Measurements from ENCODE around the gene SPTBN1.

SPTBN1 gene

DNA sequence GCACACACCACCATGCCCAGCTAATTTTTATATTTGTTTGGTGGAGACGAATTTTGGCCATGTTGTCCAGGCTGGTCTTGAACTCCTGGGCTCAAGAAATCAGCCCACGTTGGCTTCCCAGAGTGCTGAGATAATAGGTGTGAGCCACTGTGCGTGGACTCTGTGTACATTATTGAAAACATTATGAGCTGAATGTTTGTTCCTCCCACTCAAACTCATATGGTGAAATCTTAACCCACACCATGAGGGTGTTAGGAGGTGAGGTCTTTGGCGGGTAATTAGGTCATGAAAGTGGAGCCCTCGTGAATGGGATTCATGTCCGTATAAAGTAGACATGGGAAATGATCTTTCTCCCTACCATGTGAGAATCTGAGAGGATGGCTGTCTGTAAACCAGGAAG is 83.6 kb downstream of the SPTBN1 start:
- H3K9me3 ChIP-seq (ENCODE audit: severe bottlenecking) = no peaks in the 10 kb centered on the region
- no peaks in the 10 kb centered on the region for H3K36me3 ChIP-seq (ENCODE audit: low read depth)
- no peaks in the 10 kb centered on the region for H3K4me1 ChIP-seq (ENCODE audit: insufficient read depth, poor library complexity, severe bottlenecking)
- no peaks in the 10 kb centered on the region for H3K27me3 ChIP-seq (ENCODE audit: insufficient read depth, poor library complexity, severe bottlenecking)
- ATAC-seq (ENCODE audit: low read depth) (no peak), DNase-seq (ENCODE audit: low spot score) (no peak)
- no peak overlapping the region for H3K4me3 ChIP-seq (ENCODE audit: severe bottlenecking)
- TF ChIP-seq, protein P1, sequence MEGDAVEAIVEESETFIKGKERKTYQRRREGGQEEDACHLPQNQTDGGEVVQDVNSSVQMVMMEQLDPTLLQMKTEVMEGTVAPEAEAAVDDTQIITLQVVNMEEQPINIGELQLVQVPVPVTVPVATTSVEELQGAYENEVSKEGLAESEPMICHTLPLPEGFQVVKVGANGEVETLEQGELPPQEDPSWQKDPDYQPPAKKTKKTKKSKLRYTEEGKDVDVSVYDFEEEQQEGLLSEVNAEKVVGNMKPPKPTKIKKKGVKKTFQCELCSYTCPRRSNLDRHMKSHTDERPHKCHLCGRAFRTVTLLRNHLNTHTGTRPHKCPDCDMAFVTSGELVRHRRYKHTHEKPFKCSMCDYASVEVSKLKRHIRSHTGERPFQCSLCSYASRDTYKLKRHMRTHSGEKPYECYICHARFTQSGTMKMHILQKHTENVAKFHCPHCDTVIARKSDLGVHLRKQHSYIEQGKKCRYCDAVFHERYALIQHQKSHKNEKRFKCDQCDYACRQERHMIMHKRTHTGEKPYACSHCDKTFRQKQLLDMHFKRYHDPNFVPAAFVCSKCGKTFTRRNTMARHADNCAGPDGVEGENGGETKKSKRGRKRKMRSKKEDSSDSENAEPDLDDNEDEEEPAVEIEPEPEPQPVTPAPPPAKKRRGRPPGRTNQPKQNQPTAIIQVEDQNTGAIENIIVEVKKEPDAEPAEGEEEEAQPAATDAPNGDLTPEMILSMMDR (IDR thresholded peaks at IDR 0.05; ENCODE audit: poor library complexity, severe bottlenecking) = no peak
- no peak overlapping the region for H3K27ac ChIP-seq (ENCODE audit: poor library complexity, severe bottlenecking)

DNA sequence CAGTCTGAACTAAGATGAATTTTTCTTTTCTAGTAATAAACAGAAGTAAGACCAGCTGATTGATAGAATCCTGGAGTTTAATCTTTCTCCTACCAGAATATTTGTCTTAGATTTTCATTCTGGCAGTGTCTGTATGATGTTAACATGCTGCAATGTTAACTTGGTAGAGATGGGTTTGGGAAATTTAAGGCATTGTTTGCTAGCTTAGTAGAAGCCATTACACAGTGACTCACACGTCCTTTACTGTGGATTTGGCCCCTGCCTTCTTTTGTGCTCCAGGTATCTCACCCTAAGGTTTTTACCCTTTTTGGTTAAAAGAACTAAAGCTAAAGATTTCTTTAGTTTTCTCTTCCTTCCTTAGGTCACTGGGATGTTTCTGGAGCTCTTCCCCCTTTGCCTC is 84.1 kb downstream of the SPTBN1 start:
- Histone ChIP-seq H3K4me3 (ENCODE audit: severe bottlenecking) (no peak overlapping the region), H3K9me3 (ENCODE audit: severe bottlenecking) (no peaks in the 10 kb centered on the region), H3K27me3 (ENCODE audit: insufficient read depth, poor library complexity, severe bottlenecking) (no peaks in the 10 kb centered on the region), H3K4me1 (ENCODE audit: insufficient read depth, poor library complexity, severe bottlenecking) (peaks cover 1% of the 10 kb centered on the region), H3K36me3 (ENCODE audit: low read depth) (no peaks in the 10 kb centered on the region), H3K27ac (ENCODE audit: poor library complexity, severe bottlenecking) (no peak overlapping the region)
- TF ChIP-seq, protein P1 (IDR thresholded peaks at IDR 0.05; ENCODE audit: poor library complexity, severe bottlenecking) = no peak
- ATAC-seq (ENCODE audit: low read depth) (no peak), DNase-seq (ENCODE audit: low spot score) (no peak)

DNA sequence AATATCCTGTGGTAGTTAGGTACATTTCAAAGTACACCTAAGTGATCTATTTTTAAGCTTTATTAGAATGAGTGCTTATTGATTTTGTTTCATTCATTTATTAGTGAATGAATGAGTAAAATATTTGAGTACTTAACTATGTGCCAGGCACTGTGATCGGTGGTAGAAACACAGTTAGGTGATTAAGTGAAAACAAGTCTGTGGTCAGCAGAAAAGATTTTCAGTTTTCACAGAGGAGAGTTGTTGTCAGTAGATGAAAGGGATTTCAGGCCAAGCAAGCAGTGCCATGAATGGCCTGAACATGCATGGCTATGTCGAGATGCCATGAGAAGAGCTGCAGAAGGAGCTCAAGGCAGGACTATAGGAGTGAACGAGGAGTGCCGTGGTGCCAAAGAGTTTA is 85.9 kb downstream of the SPTBN1 start:
- no peaks in the 10 kb centered on the region for H3K36me3 ChIP-seq (ENCODE audit: low read depth)
- H3K9me3 ChIP-seq (ENCODE audit: severe bottlenecking) = no peaks in the 10 kb centered on the region
- TF ChIP-seq, protein P1 (IDR thresholded peaks at IDR 0.05; ENCODE audit: poor library complexity, severe bottlenecking) = no peak
- no peak overlapping the region for H3K27ac ChIP-seq (ENCODE audit: poor library complexity, severe bottlenecking)
- H3K4me3 ChIP-seq (ENCODE audit: severe bottlenecking) = no peak overlapping the region
- H3K4me1 ChIP-seq (ENCODE audit: insufficient read depth, poor library complexity, severe bottlenecking) = peaks cover 16% of the 10 kb centered on the region
- ATAC-seq (ENCODE audit: low read depth) = no peak
- DNase-seq (ENCODE audit: low spot score) = no peak
- no peaks in the 10 kb centered on the region for H3K27me3 ChIP-seq (ENCODE audit: insufficient read depth, poor library complexity, severe bottlenecking)

DNA sequence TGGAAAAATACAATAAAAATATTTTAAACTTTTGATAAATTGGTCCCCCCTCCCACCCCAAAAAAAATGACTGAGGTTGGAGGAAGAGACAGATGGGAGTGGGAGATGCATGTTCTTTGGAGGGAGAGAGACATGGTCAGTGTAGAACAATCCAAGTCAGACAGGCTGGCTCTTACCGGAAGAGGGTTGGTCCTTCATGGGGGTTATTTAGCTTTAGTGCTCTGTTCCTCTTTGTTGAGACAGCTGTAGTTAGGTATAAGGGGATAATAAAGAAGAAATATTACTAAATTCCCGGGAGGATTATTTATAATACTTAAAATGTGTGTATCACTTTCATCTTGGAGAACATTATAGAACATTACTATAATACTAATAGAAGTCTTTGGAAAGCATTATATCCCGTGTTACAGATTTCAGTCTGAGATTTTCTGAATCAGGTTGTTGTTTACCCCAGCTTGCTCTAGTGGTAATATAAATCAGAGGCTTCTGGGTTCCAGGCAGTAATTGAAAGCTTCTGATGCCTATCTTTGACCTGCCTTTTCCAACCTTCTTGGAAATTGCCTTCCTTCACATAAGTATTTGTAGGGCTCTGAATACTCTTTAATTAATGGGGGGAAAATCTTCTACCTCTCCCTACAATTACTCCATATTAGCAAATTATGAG is 87.7 kb downstream of the SPTBN1 start:
- H3K4me1 ChIP-seq (ENCODE audit: insufficient read depth, poor library complexity, severe bottlenecking) = peaks cover 16% of the 10 kb centered on the region
- H3K27ac ChIP-seq (ENCODE audit: poor library complexity, severe bottlenecking) = no peak overlapping the region
- ATAC-seq (ENCODE audit: low read depth) (no peak), DNase-seq (ENCODE audit: low spot score) (no peak)
- TF ChIP-seq, protein P1 (IDR thresholded peaks at IDR 0.05; ENCODE audit: poor library complexity, severe bottlenecking) = no peak
- H3K36me3 ChIP-seq (ENCODE audit: low read depth) = no peaks in the 10 kb centered on the region
- no peak overlapping the region for H3K4me3 ChIP-seq (ENCODE audit: severe bottlenecking)
- no peaks in the 10 kb centered on the region for H3K9me3 ChIP-seq (ENCODE audit: severe bottlenecking)
- H3K27me3 ChIP-seq (ENCODE audit: insufficient read depth, poor library complexity, severe bottlenecking) = no peaks in the 10 kb centered on the region

DNA sequence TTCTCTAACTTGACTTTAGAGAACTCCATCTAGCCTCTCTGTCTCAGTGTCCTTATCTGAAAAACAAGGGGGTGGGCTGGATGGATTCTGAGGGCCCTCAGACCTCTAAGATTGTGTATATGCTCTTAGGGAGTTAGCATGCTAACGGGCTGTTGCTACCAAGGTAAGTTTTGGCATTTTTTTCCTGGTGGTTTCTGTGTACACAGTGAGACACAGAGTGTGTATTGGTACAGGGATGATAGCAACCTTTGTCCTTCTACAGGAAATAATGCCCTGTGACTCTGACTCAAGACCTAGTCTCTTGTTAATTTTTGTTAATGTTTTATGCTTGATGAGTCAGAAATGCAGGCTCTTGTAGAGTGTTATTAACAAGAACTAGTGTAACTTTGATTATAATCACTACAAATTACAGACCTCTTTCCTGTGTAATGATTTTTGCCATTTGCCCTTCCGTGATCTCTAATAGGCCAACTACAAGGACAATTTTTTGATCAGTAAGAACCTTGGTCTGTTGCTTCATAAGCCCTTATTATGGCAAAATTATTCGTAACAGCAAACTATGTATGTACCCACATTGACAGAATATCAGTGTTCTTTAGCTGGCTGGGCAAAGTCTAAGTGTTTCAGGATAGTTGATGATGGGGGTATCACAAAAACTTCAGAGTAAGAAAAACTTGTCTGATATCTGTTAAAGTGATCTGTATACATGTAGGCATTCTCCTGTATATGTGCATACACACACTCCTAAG is 89.7 kb downstream of the SPTBN1 start:
- H3K27me3 ChIP-seq (ENCODE audit: insufficient read depth, poor library complexity, severe bottlenecking) = no peaks in the 10 kb centered on the region
- peaks cover 24% of the 10 kb centered on the region for H3K4me1 ChIP-seq (ENCODE audit: insufficient read depth, poor library complexity, severe bottlenecking)
- peak overlapping the region; percentile 63 for H3K27ac ChIP-seq (ENCODE audit: poor library complexity, severe bottlenecking)
- no peak for DNase-seq (ENCODE audit: low spot score)
- no peaks in the 10 kb centered on the region for H3K9me3 ChIP-seq (ENCODE audit: severe bottlenecking)
- H3K4me3 ChIP-seq (ENCODE audit: severe bottlenecking) = no peak overlapping the region
- TF ChIP-seq, protein P1 (IDR thresholded peaks at IDR 0.05; ENCODE audit: poor library complexity, severe bottlenecking) = no peak
- no peaks in the 10 kb centered on the region for H3K36me3 ChIP-seq (ENCODE audit: low read depth)
- peak; percentile 94 for ATAC-seq (ENCODE audit: low read depth)

Data from RWPE2 (cell line).